H1 (cell line): ENCODE measurements around the gene SYTL2. TPM values are rescaled to one million over a fixed set of nuclear protein-coding genes. Genes with fewer than 3 reads are reported as not detected.

ENCODE experiments used
- CTCF ChIA-PET: fragments of 300-600 bp; sonication (Branson Sonifier 250); formaldehyde crosslinking; loops from one replicate; lab custom pipeline; 2021; ENCODE audit not compliant: partially characterized antibody; lab: Charles Lee
- POLR2A ChIA-PET: fragments of 300-600 bp; sonication (Branson Sonifier 250); formaldehyde crosslinking; loops from one replicate; lab custom pipeline; 2021; ENCODE audit warnings: inconsistent platforms; ENCODE audit not compliant: partially characterized antibody; lab: Charles Lee
- DNase-seq, 2 experiments: peaks; one replicate each; pipeline versions ENCODE4 v3.0.0 to v3.0.0-alpha.2; 2010 to 2022; ENCODE audit warnings: low spot score in 2 of 2, low read depth in 1 of 2, mixed read lengths in 1 of 2
- FAIRE-seq: peaks from 2 replicates; lab custom pipeline; 2011; peaks lifted over from hg19 to GRCh38; lab: Jason Lieb, UNC
- H2AFZ ChIP-seq: 2 replicates; pipeline ENCODE4 v1.8.1; 2012; ENCODE audit warnings: low read length, inconsistent platforms
- H2AK5ac ChIP-seq: 2 replicates; pipeline ENCODE4 v1.6.1; 2013; ENCODE audit warnings: low read depth, low read length
- H2BK120ac ChIP-seq: replicated peaks from 2 replicates; pipeline ENCODE3; 2013; ENCODE audit warnings: low read depth, low read length, inconsistent platforms
- H2BK12ac ChIP-seq: 2 replicates; pipeline ENCODE4 v1.6.1; 2013; ENCODE audit warnings: low read depth, low read length
- H2BK15ac ChIP-seq: 2 replicates; pipeline ENCODE4 v1.6.1; 2013; ENCODE audit warnings: low read length
- H2BK20ac ChIP-seq: 2 replicates; pipeline ENCODE4 v1.6.1; 2013; ENCODE audit warnings: low read length
- H2BK5ac ChIP-seq: 2 replicates; pipeline ENCODE4 v1.6.1; 2013; ENCODE audit warnings: low read depth, low read length
- H3K14ac ChIP-seq: 2 replicates; pipeline ENCODE4 v1.6.1; 2013; ENCODE audit warnings: inconsistent platforms; ENCODE audit not compliant: insufficient read length
- H3K18ac ChIP-seq: 2 replicates; pipeline ENCODE4 v1.6.1; 2013; ENCODE audit warnings: low read length; ENCODE audit errors: extremely low read depth
- H3K23ac ChIP-seq: 2 replicates; pipeline ENCODE4 v1.6.1; 2013; ENCODE audit warnings: inconsistent platforms; ENCODE audit not compliant: insufficient read length
- H3K23me2 ChIP-seq: 2 replicates; pipeline ENCODE4 v1.6.1; 2013; ENCODE audit warnings: low read depth, low read length
- H3K27ac ChIP-seq: 2 replicates; pipeline ENCODE4 v1.6.1; 2011; ENCODE audit warnings: low read depth, low read length, inconsistent platforms
- H3K27me3 ChIP-seq, 4 experiments: replicated peaks in 1 of 4; 1 replicate in 1 of 4; 2 replicates in 3 of 4; pipeline versions ENCODE4 v1.6.1 to v1.8.1; 2011 to 2013; ENCODE audit warnings: low read length in 3 of 4, mild to moderate bottlenecking in 3 of 4, inconsistent platforms in 2 of 4, mixed read lengths in 2 of 4, moderate library complexity in 1 of 4; ENCODE audit not compliant: control insufficient read depth in 3 of 4, insufficient read depth in 3 of 4; ENCODE audit errors: extremely low read depth in 1 of 4
- H3K36me3 ChIP-seq, 4 experiments: 2 replicates each; pipeline versions ENCODE4 v1.6.1 to v1.8.1; 2011 to 2013; ENCODE audit warnings: mild to moderate bottlenecking in 4 of 4, low read length in 3 of 4, moderate library complexity in 2 of 4, control low read depth in 1 of 4, inconsistent platforms in 1 of 4; ENCODE audit not compliant: insufficient read depth in 4 of 4, control insufficient read depth in 2 of 4
- H3K4ac ChIP-seq: replicated peaks from 2 replicates; pipeline ENCODE3; 2013; ENCODE audit warnings: low read length, low read depth, mixed read lengths, inconsistent platforms; ENCODE audit not compliant: insufficient read length
- H3K4me1 ChIP-seq, 4 experiments: replicated peaks in 1 of 4; 1 replicate in 1 of 4; 2 replicates in 3 of 4; pipeline versions ENCODE4 v1.6.1 to v1.8.1; 2011 to 2013; ENCODE audit warnings: low read length in 3 of 4, inconsistent platforms in 2 of 4, mixed read lengths in 1 of 4; ENCODE audit not compliant: insufficient read depth in 4 of 4, control insufficient read depth in 3 of 4
- H3K4me2 ChIP-seq, 2 experiments: 2 replicates each; pipeline versions ENCODE4 v1.6.1 to v1.8.1; 2011 to 2013; ENCODE audit warnings: low read depth in 2 of 2, low read length in 2 of 2, control low read depth in 1 of 2, inconsistent platforms in 1 of 2, mild to moderate bottlenecking in 1 of 2; ENCODE audit not compliant: insufficient read depth in 1 of 2
- H3K4me3 ChIP-seq, 4 experiments: fragments of 200-600, 300-600 bp in 1 of 4; sonication (generic), shearing (Covaris generic), sonication (Bioruptor Twin) in 1 of 4; 2 replicates each; pipeline versions ENCODE4 v1.5.1 to v1.8.1; 2011 to 2016; ENCODE audit warnings: low read length in 4 of 4, low read depth in 3 of 4, control low read depth in 2 of 4, inconsistent platforms in 2 of 4, mild to moderate bottlenecking in 2 of 4, mixed read lengths in 1 of 4, moderate library complexity in 1 of 4; ENCODE audit not compliant: insufficient read depth in 2 of 4; ENCODE audit errors: extremely low read depth in 1 of 4
- H3K56ac ChIP-seq: replicated peaks from 2 replicates; pipeline ENCODE3; 2013; ENCODE audit warnings: low read depth, mild to moderate bottlenecking, mixed read lengths, low read length, inconsistent platforms; ENCODE audit not compliant: insufficient read length
- H3K79me1 ChIP-seq: 2 replicates; pipeline ENCODE4 v1.6.1; 2013; ENCODE audit warnings: low read depth, low read length, control low read depth
- H3K79me2 ChIP-seq, 2 experiments: 2 replicates each; pipeline versions ENCODE4 v1.6.1 to v1.8.1; 2012 to 2013; ENCODE audit warnings: low read length in 2 of 2, mild to moderate bottlenecking in 2 of 2, inconsistent platforms in 1 of 2; ENCODE audit not compliant: insufficient read depth in 2 of 2, control insufficient read depth in 1 of 2
- H3K9ac ChIP-seq, 4 experiments: replicated peaks in 1 of 4; 1 replicate in 1 of 4; 2 replicates in 3 of 4; pipeline versions ENCODE4 v1.6.1 to v1.8.1; 2011 to 2013; ENCODE audit warnings: low read depth in 3 of 4, low read length in 3 of 4, control low read depth in 2 of 4, mild to moderate bottlenecking in 2 of 4, moderate library complexity in 2 of 4, inconsistent platforms in 1 of 4; ENCODE audit errors: extremely low read depth in 1 of 4
- H3K9me3 ChIP-seq, 2 experiments: 2 replicates each; pipeline versions ENCODE4 v1.6.1 to v1.8.1; 2012 to 2013; ENCODE audit warnings: mild to moderate bottlenecking in 2 of 2, moderate library complexity in 2 of 2, control low read depth in 1 of 2, inconsistent platforms in 1 of 2, low read depth in 1 of 2, low read length in 1 of 2, mixed read lengths in 1 of 2; ENCODE audit not compliant: insufficient read depth in 2 of 2
- H4K20me1 ChIP-seq, 2 experiments: replicated peaks in 1 of 2; 2 replicates each; pipeline versions ENCODE3 to v1.8.1; 2011 to 2013; ENCODE audit warnings: inconsistent platforms in 2 of 2, low read length in 2 of 2, mild to moderate bottlenecking in 1 of 2; ENCODE audit not compliant: insufficient read depth in 2 of 2, control insufficient read depth in 1 of 2
- H4K5ac ChIP-seq: 2 replicates; pipeline ENCODE4 v1.6.1; 2013; ENCODE audit warnings: low read length, low read depth, mixed read lengths, inconsistent platforms; ENCODE audit not compliant: insufficient read length
- H4K8ac ChIP-seq: 2 replicates; pipeline ENCODE4 v1.8.0; 2013; ENCODE audit warnings: mild to moderate bottlenecking, moderate library complexity, low read length, inconsistent platforms; ENCODE audit not compliant: insufficient read depth; ENCODE audit errors: extremely low read depth
- H4K91ac ChIP-seq: replicated peaks from 2 replicates; pipeline ENCODE3; 2013; ENCODE audit warnings: low read length, mixed read lengths, inconsistent platforms; ENCODE audit not compliant: insufficient read length
- CBX8 ChIP-seq: fragments of 300-800, 300-1000 bp; sonication (generic); IDR thresholded peaks from 2 replicates; pipeline ENCODE4 v1.7.1; 2016; ENCODE audit warnings: low read depth, low read length, borderline replicate concordance
- CHD2 ChIP-seq: IDR thresholded peaks from 2 replicates; pipeline ENCODE4 v1.6.1; 2012; ENCODE audit warnings: low read length, improper control_type of control experiment
- EP300 ChIP-seq, 2 experiments: IDR thresholded peaks; 1 replicate in 1 of 2; 2 replicates in 1 of 2; pipeline ENCODE4 v1.6.1; 2011 to 2012; ENCODE audit warnings: low read depth in 2 of 2, low read length in 2 of 2, mild to moderate bottlenecking in 2 of 2, borderline replicate concordance in 1 of 2, inconsistent platforms in 1 of 2, moderate library complexity in 1 of 2
- FOSL1 ChIP-seq: IDR thresholded peaks from 2 replicates; pipeline ENCODE4 v1.6.1; 2011; ENCODE audit warnings: mild to moderate bottlenecking, low read depth, low read length, moderate library complexity; ENCODE audit not compliant: insufficient read depth
- HDAC2 ChIP-seq, 2 experiments: fragments of 300-600 bp in 1 of 2; sonication (generic) in 1 of 2; IDR thresholded peaks; 2 replicates each; pipeline ENCODE4 v1.6.1; 2011 to 2012; ENCODE audit warnings: low read depth in 2 of 2, low read length in 2 of 2, mild to moderate bottlenecking in 2 of 2, moderate library complexity in 2 of 2, borderline replicate concordance in 1 of 2, inconsistent platforms in 1 of 2
- HDAC6 ChIP-seq: IDR thresholded peaks from one replicate; pipeline ENCODE4 v1.7.1; 2012; ENCODE audit warnings: low read depth, mild to moderate bottlenecking, inconsistent platforms, low read length, moderate library complexity
- KDM1A ChIP-seq: fragments of 200-600, 300-600 bp; sonication (generic); IDR thresholded peaks from 2 replicates; pipeline ENCODE4 v1.7.1; 2016; ENCODE audit warnings: mild to moderate bottlenecking, low read length, borderline replicate concordance
- MAFK ChIP-seq: IDR thresholded peaks from 2 replicates; pipeline ENCODE4 v1.6.1; 2012; ENCODE audit warnings: low read depth, mild to moderate bottlenecking, improper control_type of control experiment, low read length
- PHF8 ChIP-seq: fragments of 200-600 bp; sonication (generic); conservative IDR thresholded peaks from 2 replicates; pipeline ENCODE4 v1.7.1; 2012; ENCODE audit warnings: low read depth, mild to moderate bottlenecking, inconsistent platforms, low read length, moderate library complexity
- POLR2A ChIP-seq, 2 experiments: IDR thresholded peaks; 1 replicate in 1 of 2; 2 replicates in 1 of 2; pipeline ENCODE4 v1.6.1; 2011; ENCODE audit warnings: low read depth in 2 of 2, low read length in 2 of 2, mild to moderate bottlenecking in 2 of 2; ENCODE audit errors: control extremely low read depth in 1 of 2
- SIN3A ChIP-seq, 2 experiments: IDR thresholded peaks in 1 of 2; conservative IDR thresholded peaks in 1 of 2; 2 replicates each; pipeline ENCODE4 v1.6.1; 2011 to 2012; ENCODE audit warnings: low read length in 2 of 2, improper control_type of control experiment in 1 of 2, low read depth in 1 of 2, mild to moderate bottlenecking in 1 of 2
- SIRT6 ChIP-seq: IDR thresholded peaks from one replicate; pipeline ENCODE4 v1.7.1; 2012; ENCODE audit warnings: low read length, inconsistent platforms
- SP1 ChIP-seq: IDR thresholded peaks from 2 replicates; pipeline ENCODE4 v1.6.1; 2011; ENCODE audit warnings: low read depth, low read length
- SRF ChIP-seq: IDR thresholded peaks from 2 replicates; pipeline ENCODE4 v1.6.1; 2011; ENCODE audit warnings: mild to moderate bottlenecking, low read depth, low read length, moderate library complexity
- WGBS, 2 experiments: shearing (Covaris generic) in 1 of 2; methylation state at CpG; one replicate each; pipeline versions ENCODE4 v1.1.6 to v1.1.7; 2013 to 2015; ENCODE audit warnings: low lambda C conversion rate in 2 of 2, mixed read lengths in 2 of 2, inconsistent platforms in 1 of 2, low coverage in 1 of 2, missing lambda C conversion rate in 1 of 2; ENCODE audit not compliant: insufficient replicate concordance in 2 of 2, insufficient coverage in 1 of 2, insufficient read length in 1 of 2; ENCODE audit errors: extremely low coverage in 1 of 2, missing lambda C conversion rate in 1 of 2; 5-methylcytosine and 5-hydroxymethylcytosine counted together
- polyA plus RNA-seq, 7 experiments: library from polyadenylated mRNA; depleted of rRNA in 3 of 7; stranded (reverse) in 5 of 7; unstranded in 2 of 7; fragments of >200 nt in 5 of 7; fragments of 200-250 nt in 2 of 7; gene quantifications; 1 replicate in 5 of 7; 2 replicates in 1 of 7; 4 replicates in 1 of 7; pipeline versions ENCODE4 v1.2.1 to v1.2.3, GENCODE V29; 2011 to 2013; ENCODE audit warnings: missing spikeins in 2 of 7, mixed read lengths in 2 of 7
- total RNA-seq: library from RNA; stranded (reverse); fragmentation: NEBNext Ultra II Directional; extraction: Animal tissue kit (Norgen Biotek cat#: 25700); gene quantifications from 2 replicates; pipeline ENCODE4 v1.2.1, GENCODE V29; 2021

Gene SYTL2
- total and polyA plus RNA-seq, 2 of the 8 experiments (the other 6 are each of a cell fraction or from before 2014, with no cell fraction given) = 1.3 to 9.1 TPM

DNA sequence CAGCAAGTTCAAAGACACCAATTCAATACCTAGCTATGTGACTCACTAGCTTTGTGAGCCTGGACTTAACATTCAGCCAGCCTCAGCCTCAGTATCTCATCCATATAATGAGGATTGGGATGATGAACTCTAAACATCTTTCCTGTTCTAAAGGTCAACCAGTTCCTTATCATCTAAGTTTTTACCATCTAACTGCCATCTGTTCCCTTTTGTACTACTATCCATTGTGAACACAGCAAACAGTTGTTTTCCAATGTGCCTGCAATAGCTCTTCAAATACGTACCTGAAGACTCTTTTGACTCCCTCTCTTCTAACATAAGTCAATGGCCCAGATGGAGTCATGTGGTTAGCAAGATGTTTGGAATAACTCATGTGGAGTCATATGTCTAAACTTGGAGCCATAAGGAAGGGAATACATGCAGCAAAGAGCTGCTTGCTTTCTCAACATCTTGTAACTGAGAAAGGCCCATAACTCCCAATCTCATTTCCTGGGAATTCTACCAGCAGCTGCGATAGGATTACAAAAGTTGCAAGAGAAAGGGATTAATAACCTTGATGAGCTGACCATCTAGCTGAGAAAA is 19.4 kb downstream of the SYTL2 start:
- no peak for FAIRE-seq
- CTCF ChIA-PET = interaction anchor here (0.6 to 1.5 kb wide), 2 partner anchors 35 to 90 kb away, joined by 3 to 4 read pairs; no protein-coding TSS in a partner anchor
- no peak overlapping the region for H4K8ac ChIP-seq
- H2AK5ac ChIP-seq = no peak overlapping the region
- H3K23ac ChIP-seq = no peak overlapping the region
- H2BK20ac ChIP-seq = no peak overlapping the region
- H4K91ac ChIP-seq = no peak overlapping the region
- no peak overlapping the region for H3K4ac ChIP-seq
- no peak overlapping the region for H2BK15ac ChIP-seq
- no peaks in the 10 kb centered on the region for H3K27me3 ChIP-seq
- WGBS, 2 experiments = 95% methylated on average over 2 of the region's 2 CpGs; no CpG with 5 or more reads in 1 of the 2 experiments
- no peaks in the 10 kb centered on the region for H3K9me3 ChIP-seq
- H2AFZ ChIP-seq = no peak overlapping the region
- no peaks in the 10 kb centered on the region for H3K79me2 ChIP-seq
- H2BK120ac ChIP-seq = no peak overlapping the region
- DNase-seq = no peak
- H3K4me1 ChIP-seq = no peaks in the 10 kb centered on the region
- no peaks in the 10 kb centered on the region for H4K20me1 ChIP-seq
- no peaks in the 10 kb centered on the region for H3K79me1 ChIP-seq
- H3K9ac ChIP-seq = no peak overlapping the region
- H4K5ac ChIP-seq = no peak overlapping the region
- no peaks in the 10 kb centered on the region for H3K23me2 ChIP-seq
- H2BK5ac ChIP-seq = no peak overlapping the region
- no peak overlapping the region for H3K27ac ChIP-seq
- no peak overlapping the region for H3K56ac ChIP-seq
- no peak overlapping the region for H3K14ac ChIP-seq
- no peak overlapping the region for H2BK12ac ChIP-seq
- POLR2A ChIA-PET = interaction anchor here (0.7 kb wide), 1 partner anchor 126 kb away, joined by 4 read pairs; the partner anchor contains the start of gene CREBZF
- no peaks in the 10 kb centered on the region for H3K36me3 ChIP-seq
- H3K4me3 ChIP-seq = no peak overlapping the region
- H3K4me2 ChIP-seq = no peak overlapping the region
- no peak overlapping the region for H3K18ac ChIP-seq
- no peak for TF ChIP-seq SRF
- TF ChIP-seq CBX8 = no peak
- no peak for TF ChIP-seq CHD2
- TF ChIP-seq SP1 = no peak
- TF ChIP-seq MAFK = no peak
- TF ChIP-seq KDM1A = no peak
- no peak for TF ChIP-seq PHF8
- no peak for TF ChIP-seq POLR2A (IDR thresholded peaks at IDR 0.05; ENCODE audit: control extremely low read depth in 1 of 2, low read depth in 2 of 2, low read length in 2 of 2)
- no peak for TF ChIP-seq HDAC6
- no peak for TF ChIP-seq EP300 (IDR thresholded peaks at IDR 0.05; ENCODE audit: borderline replicate concordance in 1 of 2, low read depth in 2 of 2, low read length in 2 of 2)
- TF ChIP-seq SIRT6 = no peak
- TF ChIP-seq SIN3A (conservative IDR thresholded peaks at IDR 0.05 in 1 of 2, IDR thresholded peaks at IDR 0.05 in 1 of 2; ENCODE audit: low read depth in 1 of 2, low read length in 2 of 2) = no peak
- TF ChIP-seq HDAC2 (IDR thresholded peaks at IDR 0.05; ENCODE audit: borderline replicate concordance in 1 of 2, low read depth in 2 of 2, low read length in 2 of 2) = no peak
- no peak for TF ChIP-seq FOSL1
